ENCODE measurements around the gene C21orf91.
A peak's percentile ranks its signal among the peaks of the same experiment; 100 is the strongest.

The C21orf91 gene

DNA sequence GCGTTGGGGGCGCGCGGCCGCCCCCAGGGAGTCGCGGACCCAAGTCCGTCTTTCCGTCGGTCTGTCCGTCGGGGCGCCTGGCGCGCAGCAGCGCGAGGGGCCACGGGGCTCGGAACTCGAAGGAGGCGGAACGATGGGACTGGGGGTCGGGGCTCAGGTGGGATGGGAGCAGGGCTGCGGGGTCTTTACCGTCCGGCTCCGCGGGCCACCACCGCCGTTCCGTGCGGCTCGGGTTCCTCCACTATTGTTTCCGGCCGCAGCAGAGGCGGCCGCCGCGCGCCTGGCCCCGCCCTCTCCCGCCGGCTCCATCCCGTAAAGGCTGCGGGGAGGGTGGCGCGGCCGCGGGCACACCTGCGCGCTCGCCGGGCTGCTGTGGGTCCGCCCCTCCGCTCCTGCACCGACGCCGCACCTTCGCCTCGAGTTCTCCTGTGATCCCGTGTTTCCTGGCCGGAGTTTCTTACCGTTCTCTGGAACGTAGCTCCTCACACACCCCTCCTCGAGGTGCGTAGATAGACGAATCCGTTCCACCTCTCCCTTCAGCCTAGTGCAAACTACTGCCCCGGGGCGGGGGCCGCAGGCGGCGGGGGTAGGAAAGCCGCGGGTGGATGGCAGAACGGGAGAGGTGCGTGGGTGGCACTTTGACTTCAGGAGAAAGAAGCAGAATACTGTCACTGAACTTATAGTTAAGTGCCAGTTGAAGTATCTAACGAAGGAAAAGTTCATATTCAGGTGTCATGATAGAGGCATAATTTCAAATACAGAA is at the start of gene C21orf91:
Gene C21orf91 (minus strand): TSS at position 243 of the 763 bp plus-strand sequence. CDS start 1,038 bp downstream, outside the sequence.
- TF ChIP-seq, protein P1, sequence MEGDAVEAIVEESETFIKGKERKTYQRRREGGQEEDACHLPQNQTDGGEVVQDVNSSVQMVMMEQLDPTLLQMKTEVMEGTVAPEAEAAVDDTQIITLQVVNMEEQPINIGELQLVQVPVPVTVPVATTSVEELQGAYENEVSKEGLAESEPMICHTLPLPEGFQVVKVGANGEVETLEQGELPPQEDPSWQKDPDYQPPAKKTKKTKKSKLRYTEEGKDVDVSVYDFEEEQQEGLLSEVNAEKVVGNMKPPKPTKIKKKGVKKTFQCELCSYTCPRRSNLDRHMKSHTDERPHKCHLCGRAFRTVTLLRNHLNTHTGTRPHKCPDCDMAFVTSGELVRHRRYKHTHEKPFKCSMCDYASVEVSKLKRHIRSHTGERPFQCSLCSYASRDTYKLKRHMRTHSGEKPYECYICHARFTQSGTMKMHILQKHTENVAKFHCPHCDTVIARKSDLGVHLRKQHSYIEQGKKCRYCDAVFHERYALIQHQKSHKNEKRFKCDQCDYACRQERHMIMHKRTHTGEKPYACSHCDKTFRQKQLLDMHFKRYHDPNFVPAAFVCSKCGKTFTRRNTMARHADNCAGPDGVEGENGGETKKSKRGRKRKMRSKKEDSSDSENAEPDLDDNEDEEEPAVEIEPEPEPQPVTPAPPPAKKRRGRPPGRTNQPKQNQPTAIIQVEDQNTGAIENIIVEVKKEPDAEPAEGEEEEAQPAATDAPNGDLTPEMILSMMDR (conservative IDR thresholded peaks at IDR 0.05; ENCODE audit: low read depth, low read length), result no peak

DNA sequence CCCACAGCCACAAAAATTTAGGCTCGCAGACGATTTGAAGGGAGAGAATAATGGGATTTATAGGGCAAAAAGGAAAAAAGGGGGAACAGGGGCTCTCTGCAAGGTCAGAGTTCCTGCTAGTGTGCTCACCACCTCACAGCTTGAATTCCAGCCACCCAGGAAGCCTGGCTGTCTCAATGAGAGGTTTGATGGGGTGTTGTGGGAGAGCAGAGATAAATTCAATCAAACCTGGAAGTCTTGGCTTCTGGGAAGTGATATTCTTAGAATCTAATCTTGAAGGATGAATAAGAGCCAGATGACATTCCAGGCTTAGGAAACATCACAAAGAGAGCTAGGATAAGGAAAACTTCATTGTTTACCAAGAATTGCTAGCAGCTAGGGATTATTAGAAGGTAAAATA is 47.4 kb upstream of the C21orf91 start:
- H3K27ac ChIP-seq, result no peak overlapping the region
- no peaks in the 10 kb centered on the region for H3K36me3 ChIP-seq (ENCODE audit: insufficient read depth)
- no peaks in the 10 kb centered on the region for H3K79me2 ChIP-seq (ENCODE audit: insufficient read depth, low read depth)
- H2AFZ ChIP-seq (ENCODE audit: low read depth), result no peak overlapping the region
- TF ChIP-seq, protein P1 (conservative IDR thresholded peaks at IDR 0.05; ENCODE audit: low read depth, low read length), result no peak
- no peak overlapping the region for H3K9ac ChIP-seq
- no peaks in the 10 kb centered on the region for H3K4me1 ChIP-seq (ENCODE audit: low read depth, poor library complexity, severe bottlenecking)
- no peaks in the 10 kb centered on the region for H3K27me3 ChIP-seq (ENCODE audit: insufficient read depth, low read depth)
- H3K4me3 ChIP-seq (IDR thresholded peaks at IDR 0.05; ENCODE audit: insufficient read depth, low read depth, low read length), result no peak overlapping the region
- H3K4me2 ChIP-seq, result no peak overlapping the region
- no peaks in the 10 kb centered on the region for H4K20me1 ChIP-seq (ENCODE audit: insufficient read depth)

More for the DNA sequence above, at the start of gene C21orf91:
- Histone ChIP-seq H3K79me2 (ENCODE audit: insufficient read depth, low read depth) (peaks cover 24% of the 10 kb centered on the region; the same call in 1 of the 2 replicates), H3K9ac (peak within 1 kb of the TSS; percentile 96), H3K36me3 (ENCODE audit: insufficient read depth) (0 out of 2 replicates have a peak, but pooled peaks cover 4% of the 10 kb centered on the region), H3K27me3 (ENCODE audit: insufficient read depth, low read depth) (no peaks in the 10 kb centered on the region), H3K4me1 (ENCODE audit: low read depth, poor library complexity, severe bottlenecking) (peaks cover 39% of the 10 kb centered on the region), H3K4me3 (IDR thresholded peaks at IDR 0.05; ENCODE audit: insufficient read depth, low read depth, low read length) (peak within 1 kb of the TSS; percentile 63), H2AFZ (ENCODE audit: low read depth) (peak within 1 kb of the TSS; percentile 63), H3K4me2 (peak within 1 kb of the TSS; percentile 59), H3K27ac (peak within 1 kb of the TSS; percentile 89), H4K20me1 (ENCODE audit: insufficient read depth) (no peaks in the 10 kb centered on the region)

DNA sequence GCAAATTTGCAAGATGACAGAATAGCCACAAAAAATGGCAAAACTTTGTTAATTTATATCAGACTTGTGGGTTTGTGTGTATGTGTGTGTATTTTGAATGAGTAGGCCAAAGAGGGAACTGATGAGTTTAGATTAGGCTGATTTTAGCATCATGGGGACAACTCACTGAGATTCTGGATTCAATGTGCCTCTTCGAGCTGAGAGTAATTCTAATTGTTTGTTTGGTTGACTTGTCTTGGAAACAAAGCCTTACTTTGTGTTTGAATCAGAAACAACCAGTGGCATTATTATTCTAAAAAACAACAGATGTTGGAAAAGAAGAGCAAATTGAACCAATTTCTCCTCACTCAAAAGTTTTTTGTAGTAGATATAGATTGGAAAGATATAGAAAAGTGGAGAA is 40.5 kb upstream of the C21orf91 start:
- Histone ChIP-seq H3K9ac (no peak overlapping the region), H3K79me2 (ENCODE audit: insufficient read depth, low read depth) (no peaks in the 10 kb centered on the region), H3K27me3 (ENCODE audit: insufficient read depth, low read depth) (no peaks in the 10 kb centered on the region), H4K20me1 (ENCODE audit: insufficient read depth) (no peaks in the 10 kb centered on the region), H3K27ac (no peak overlapping the region), H2AFZ (ENCODE audit: low read depth) (no peak overlapping the region), H3K4me3 (IDR thresholded peaks at IDR 0.05; ENCODE audit: insufficient read depth, low read depth, low read length) (no peak overlapping the region), H3K36me3 (ENCODE audit: insufficient read depth) (no peaks in the 10 kb centered on the region), H3K4me1 (ENCODE audit: low read depth, poor library complexity, severe bottlenecking) (no peaks in the 10 kb centered on the region), H3K4me2 (no peak overlapping the region)
- TF ChIP-seq, protein P1 (conservative IDR thresholded peaks at IDR 0.05; ENCODE audit: low read depth, low read length), result no peak

DNA sequence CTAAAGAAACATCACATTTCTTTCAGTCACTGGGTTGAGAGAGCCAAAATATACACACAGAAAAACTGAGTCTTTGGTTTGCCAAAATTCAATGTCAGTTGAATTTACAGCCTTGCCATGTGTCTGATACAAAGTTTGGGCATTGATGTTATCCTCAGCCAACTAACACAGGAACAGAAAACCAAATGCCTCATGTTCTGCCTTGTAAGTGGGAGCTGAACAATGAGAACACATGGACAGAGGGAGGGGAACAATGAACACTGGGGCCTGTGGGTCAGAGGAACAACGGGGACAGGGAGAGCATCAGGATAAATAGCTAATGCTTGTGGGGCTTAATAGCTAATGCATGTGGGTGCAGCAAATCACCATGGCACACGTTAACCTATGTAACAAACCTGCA is 39.6 kb upstream of the C21orf91 start:
- no peak overlapping the region for H3K4me2 ChIP-seq

More for the DNA sequence above, 39.6 kb upstream of the C21orf91 start:
- Histone ChIP-seq H3K27me3 (ENCODE audit: insufficient read depth, low read depth) (no peaks in the 10 kb centered on the region), H3K79me2 (ENCODE audit: insufficient read depth, low read depth) (no peaks in the 10 kb centered on the region), H3K4me1 (ENCODE audit: low read depth, poor library complexity, severe bottlenecking) (no peaks in the 10 kb centered on the region), H3K9ac (no peak overlapping the region), H2AFZ (ENCODE audit: low read depth) (no peak overlapping the region), H3K36me3 (ENCODE audit: insufficient read depth) (no peaks in the 10 kb centered on the region), H3K4me3 (IDR thresholded peaks at IDR 0.05; ENCODE audit: insufficient read depth, low read depth, low read length) (no peak overlapping the region), H3K27ac (no peak overlapping the region), H4K20me1 (ENCODE audit: insufficient read depth) (no peaks in the 10 kb centered on the region)
- TF ChIP-seq, protein P1 (conservative IDR thresholded peaks at IDR 0.05; ENCODE audit: low read depth, low read length), result no peak
